Measurements from ENCODE around the gene BBOX1.

The BBOX1 gene

DNA sequence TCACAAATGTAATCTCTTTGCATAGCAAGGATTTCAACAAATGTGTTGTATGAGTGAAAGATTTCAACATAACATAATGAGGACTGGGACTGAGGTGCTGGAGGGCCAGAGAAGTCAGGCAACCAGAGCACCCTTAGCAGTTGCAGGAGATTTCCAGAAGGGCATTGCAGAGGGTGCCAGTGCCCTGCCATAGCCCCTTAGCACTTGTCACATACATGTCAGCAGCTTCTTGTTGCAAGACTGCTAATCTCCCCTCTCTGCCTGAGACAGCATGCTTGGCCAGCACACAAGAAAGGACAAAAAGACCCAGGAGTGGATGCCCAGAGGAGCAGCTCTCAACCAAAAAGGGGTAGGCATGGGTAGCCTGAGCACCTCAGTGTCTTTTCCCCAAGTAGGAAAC lies 43.2 kb downstream of the BBOX1 start:
- TF ChIP-seq ZFP3 (CRISPR knock-in tag; IDR thresholded peaks at IDR 0.05), result no peak
- no peak for TF ChIP-seq CSDC2 (CRISPR knock-in tag; IDR thresholded peaks at IDR 0.05)
- no peak for TF ChIP-seq ESRRG (CRISPR knock-in tag; IDR thresholded peaks at IDR 0.05)
- TF ChIP-seq OSR1 (CRISPR knock-in tag; IDR thresholded peaks at IDR 0.05), result no peak
- TF ChIP-seq, protein P1, sequence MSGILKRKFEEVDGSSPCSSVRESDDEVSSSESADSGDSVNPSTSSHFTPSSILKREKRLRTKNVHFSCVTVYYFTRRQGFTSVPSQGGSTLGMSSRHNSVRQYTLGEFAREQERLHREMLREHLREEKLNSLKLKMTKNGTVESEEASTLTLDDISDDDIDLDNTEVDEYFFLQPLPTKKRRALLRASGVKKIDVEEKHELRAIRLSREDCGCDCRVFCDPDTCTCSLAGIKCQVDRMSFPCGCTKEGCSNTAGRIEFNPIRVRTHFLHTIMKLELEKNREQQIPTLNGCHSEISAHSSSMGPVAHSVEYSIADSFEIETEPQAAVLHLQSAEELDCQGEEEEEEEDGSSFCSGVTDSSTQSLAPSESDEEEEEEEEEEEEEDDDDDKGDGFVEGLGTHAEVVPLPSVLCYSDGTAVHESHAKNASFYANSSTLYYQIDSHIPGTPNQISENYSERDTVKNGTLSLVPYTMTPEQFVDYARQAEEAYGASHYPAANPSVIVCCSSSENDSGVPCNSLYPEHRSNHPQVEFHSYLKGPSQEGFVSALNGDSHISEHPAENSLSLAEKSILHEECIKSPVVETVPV (CRISPR knock-in tag; IDR thresholded peaks at IDR 0.05), result no peak
- no peak for TF ChIP-seq ZNF8 (CRISPR knock-in tag; IDR thresholded peaks at IDR 0.05)
- no peak for TF ChIP-seq BACH2 (CRISPR knock-in tag; IDR thresholded peaks at IDR 0.05; ENCODE audit: borderline replicate concordance)
- no peak for ATAC-seq

- TF ChIP-seq GLIS3 (CRISPR knock-in tag; IDR thresholded peaks at IDR 0.05) (no peak), PPARA (CRISPR knock-in tag; IDR thresholded peaks at IDR 0.05; ENCODE audit: borderline replicate concordance) (no peak), CSDC2 (CRISPR knock-in tag; IDR thresholded peaks at IDR 0.05) (no peak), ISL1 (CRISPR knock-in tag; IDR thresholded peaks at IDR 0.05) (no peak), ARNTL (CRISPR knock-in tag; IDR thresholded peaks at IDR 0.05; ENCODE audit: borderline replicate concordance, low read depth) (no peak), ZNF565 (CRISPR knock-in tag; conservative IDR thresholded peaks at IDR 0.05; ENCODE audit: low read depth) (no peak), BACH2 (CRISPR knock-in tag; IDR thresholded peaks at IDR 0.05; ENCODE audit: borderline replicate concordance) (no peak), RARB (CRISPR knock-in tag; IDR thresholded peaks at IDR 0.05) (no peak), ZC3H10 (CRISPR knock-in tag; IDR thresholded peaks at IDR 0.05) (no peak), ESRRG (CRISPR knock-in tag; IDR thresholded peaks at IDR 0.05) (no peak), ZNF70 (CRISPR knock-in tag; IDR thresholded peaks at IDR 0.05) (no peak), ZNF8 (CRISPR knock-in tag; IDR thresholded peaks at IDR 0.05) (no peak), TCF4 (CRISPR knock-in tag; IDR thresholded peaks at IDR 0.05; ENCODE audit: borderline replicate concordance) (no peak), SNAI2 (CRISPR knock-in tag; IDR thresholded peaks at IDR 0.05) (no peak), ZFP3 (CRISPR knock-in tag; IDR thresholded peaks at IDR 0.05) (no peak), TSHZ2 (CRISPR knock-in tag; IDR thresholded peaks at IDR 0.05) (no peak), CREB5 (CRISPR knock-in tag; IDR thresholded peaks at IDR 0.05; ENCODE audit: low read depth) (no peak)
- no peak; the same call in 2 of the 3 replicates for ATAC-seq
Measured at GRCh38 chr11:27084518-27084917, 43.9 kb downstream of the BBOX1 start.

GRCh38 chr11:27085111-27085510 lies 44.5 kb downstream of the BBOX1 start:
- no peak for ATAC-seq
- TF ChIP-seq GLIS3 (CRISPR knock-in tag; IDR thresholded peaks at IDR 0.05) (no peak), PATZ1 (CRISPR knock-in tag; IDR thresholded peaks at IDR 0.05; ENCODE audit: borderline replicate concordance) (no peak), SNAI2 (CRISPR knock-in tag; IDR thresholded peaks at IDR 0.05) (no peak), ZFP30 (CRISPR knock-in tag; IDR thresholded peaks at IDR 0.05) (no peak), PPARA (CRISPR knock-in tag; IDR thresholded peaks at IDR 0.05; ENCODE audit: borderline replicate concordance) (no peak)
- TF ChIP-seq, protein P1 (CRISPR knock-in tag; IDR thresholded peaks at IDR 0.05), result no peak
